Hepatocyte (in vitro differentiated cells): Measurements from ENCODE around the gene MLXIP. TPM values are rescaled to one million over a fixed set of nuclear protein-coding genes. Genes with fewer than 3 reads are reported as not detected.

ENCODE experiments used
- DNase-seq: peaks from one replicate; pipeline ENCODE4 v3.0.0-alpha.2; 2016; ENCODE audit warnings: low spot score
- H2AFZ ChIP-seq: fragments of 200-600 bp; sonication (generic); 2 replicates; pipeline ENCODE4 v1.6.0; 2016; ENCODE audit warnings: antibody characterized with exemption, mild to moderate bottlenecking
- H3K27ac ChIP-seq: fragments of 200-600 bp; sonication (generic); 2 replicates; pipeline ENCODE4 v1.5.1; 2016; ENCODE audit warnings: mild to moderate bottlenecking
- H3K27me3 ChIP-seq: fragments of 200-600 bp; sonication (generic); 2 replicates; pipeline ENCODE4 v1.6.1; 2016
- H3K36me3 ChIP-seq: fragments of 200-600 bp; sonication (generic); replicated peaks from 2 replicates; pipeline ENCODE4 v1.5.1; 2016; ENCODE audit warnings: low read depth; ENCODE audit not compliant: insufficient read depth
- H3K4me1 ChIP-seq: fragments of 200-600 bp; sonication (generic); 2 replicates; pipeline ENCODE4 v1.5.1; 2016; ENCODE audit warnings: mild to moderate bottlenecking, moderate library complexity; ENCODE audit not compliant: insufficient read depth
- H3K4me2 ChIP-seq: fragments of 200-600 bp; sonication (generic); 2 replicates; pipeline ENCODE4 v1.6.0; 2016
- H3K4me3 ChIP-seq: fragments of 200-600 bp; sonication (generic); 2 replicates; pipeline ENCODE4 v1.5.1; 2016; ENCODE audit warnings: mild to moderate bottlenecking
- H3K79me2 ChIP-seq: fragments of 200-600 bp; sonication (generic); 2 replicates; pipeline ENCODE4 v1.6.0; 2017; ENCODE audit warnings: mild to moderate bottlenecking
- H3K9me2 ChIP-seq: fragments of 200-600 bp; sonication (generic); replicated peaks from 2 replicates; pipeline ENCODE4 v1.6.0; 2017; ENCODE audit warnings: mild to moderate bottlenecking; ENCODE audit not compliant: insufficient read depth
- H3K9me3 ChIP-seq: fragments of 200-600 bp; sonication (generic); 2 replicates; pipeline ENCODE4 v1.5.1; 2016; ENCODE audit warnings: low read depth, mild to moderate bottlenecking
- H4K20me1 ChIP-seq: fragments of 200-600 bp; sonication (generic); 2 replicates; pipeline ENCODE4 v1.6.0; 2016; ENCODE audit warnings: mild to moderate bottlenecking; ENCODE audit not compliant: insufficient read depth, poor library complexity, severe bottlenecking
- CTCF ChIP-seq: fragments of 200-600 bp; sonication (generic); IDR thresholded peaks from 2 replicates; pipeline ENCODE4 v1.5.1; 2016; ENCODE audit warnings: antibody characterized with exemption, mild to moderate bottlenecking; ENCODE audit not compliant: poor library complexity
- EZH2 ChIP-seq: fragments of 200-600 bp; sonication (generic); IDR thresholded peaks from 2 replicates; pipeline ENCODE4 v1.6.1; 2016; ENCODE audit warnings: antibody characterized with exemption, mild to moderate bottlenecking, borderline replicate concordance
- EZH2phosphoT487 ChIP-seq: fragments of 200-600 bp; sonication (generic); IDR thresholded peaks from one replicate; pipeline ENCODE4 v1.6.1; 2018; ENCODE audit warnings: antibody characterized with exemption, mild to moderate bottlenecking, low read depth, moderate library complexity; ENCODE audit not compliant: unreplicated experiment, severe bottlenecking
- WGBS: methylation state at CpG from one replicate; pipeline ENCODE4 v1.1.6; 2016; ENCODE audit warnings: low lambda C conversion rate; ENCODE audit errors: missing lambda C conversion rate; 5-methylcytosine and 5-hydroxymethylcytosine counted together
- polyA plus RNA-seq: library from polyadenylated mRNA; unstranded; fragments of >200 nt; fragmentation: Nextera tagmentation; extraction: Ambion mirVana; gene quantifications from 2 replicates; pipeline ENCODE4 v1.2.1, GENCODE V29; 2016
- total RNA-seq: library from RNA; depleted of rRNA; stranded (reverse); fragments of >200 nt; gene quantifications from 2 replicates; pipeline ENCODE4 v1.2.3, GENCODE V29; 2014

MLXIP gene
- total and polyA plus RNA-seq, 2 experiments from 2014 or later: 11.5 to 33.1 TPM

GRCh38 chr12:122094137-122094734, 15.7 kb downstream of the MLXIP start:
- H3K4me1 ChIP-seq: peaks cover 34% of the 10 kb centered on the region
- WGBS: 97% methylated on average over 5 of the region's 5 CpGs

GRCh38 chr12:122094735-122095631, 16.4 kb downstream of the MLXIP start:
- Histone ChIP-seq H3K4me3 (no peak overlapping the region), H3K36me3 (no peaks in the 10 kb centered on the region), H3K9me2 (no peaks in the 10 kb centered on the region), H3K4me2 (no peak overlapping the region), H3K4me1 (peaks cover 40% of the 10 kb centered on the region), H3K9me3 (no peaks in the 10 kb centered on the region), H2AFZ (no peak overlapping the region), H3K27ac (peak overlapping the region; percentile 54), H4K20me1 (no peaks in the 10 kb centered on the region), H3K79me2 (peaks cover 87% of the 10 kb centered on the region), H3K27me3 (no peaks in the 10 kb centered on the region)
- DNase-seq: no peak
- TF ChIP-seq CTCF (no peak), EZH2phosphoT487 (no peak), EZH2 (no peak)
- WGBS: 85% methylated on average over 10 of the region's 10 CpGs

More at GRCh38 chr12:122094137-122094734, 15.7 kb downstream of the MLXIP start:
- Histone ChIP-seq H3K4me2 (no peak overlapping the region), H3K36me3 (no peaks in the 10 kb centered on the region), H3K79me2 (peaks cover 87% of the 10 kb centered on the region), H3K27me3 (no peaks in the 10 kb centered on the region), H3K4me3 (no peak overlapping the region), H2AFZ (no peak overlapping the region), H3K9me3 (no peaks in the 10 kb centered on the region), H3K9me2 (no peaks in the 10 kb centered on the region), H4K20me1 (no peaks in the 10 kb centered on the region), H3K27ac (peak overlapping the region; percentile 54)
- DNase-seq: no peak
- no peak for TF ChIP-seq CTCF
- TF ChIP-seq EZH2phosphoT487: no peak
- TF ChIP-seq EZH2: no peak

GRCh38 chr12:122096014-122096413, 17.5 kb downstream of the MLXIP start:
- Histone ChIP-seq H3K36me3 (no peaks in the 10 kb centered on the region), H3K4me1 (peaks cover 39% of the 10 kb centered on the region), H3K4me2 (peak overlapping the region; percentile 11), H2AFZ (no peak overlapping the region), H3K9me2 (no peaks in the 10 kb centered on the region), H3K4me3 (no peak overlapping the region), H3K27me3 (no peaks in the 10 kb centered on the region), H3K27ac (peak overlapping the region; percentile 94), H3K9me3 (no peaks in the 10 kb centered on the region), H4K20me1 (no peaks in the 10 kb centered on the region), H3K79me2 (peaks cover 87% of the 10 kb centered on the region)
- WGBS: 93% methylated on average over 8 of the region's 9 CpGs
- DNase-seq: no peak
- TF ChIP-seq CTCF: no peak
- no peak for TF ChIP-seq EZH2phosphoT487
